ENCODE results near the gene P2RY6. TPM values are rescaled to one million over a fixed set of nuclear protein-coding genes. Genes with fewer than 3 reads are reported as not detected.
"Not testable (repeated sequence)": the region's sequence is repeated elsewhere in the genome, so short reads cannot be mapped to it uniquely, and the experiment has no call there.

Gene P2RY6
- not detected in 2 replicates for total RNA-seq (2014; rRNA removed; shearing (Covaris generic))
- polyA plus RNA-seq (2015; cell fraction: cytosol; rRNA removed): not detected in 2 replicates
- polyA plus RNA-seq (2015; cell fraction: nucleus; rRNA removed): not detected in 2 replicates

- in situ Hi-C loops (cut with HindIII; ENCODE audit: low pct_unique_long_range_greater_than_20kb, low sequenced_read_pairs): no loop called here
- peak; percentile 40 for DNase-seq (ENCODE audit: low read depth, low spot score)
Measured at GRCh38 chr11:73271936-73272679, at the start of gene P2RY6. Gene P2RY6 (plus strand): TSS chr11:73272338. CDS start chr11:73296519, 24,181 bp downstream.

- in situ Hi-C loops (cut with HindIII; ENCODE audit: low pct_unique_long_range_greater_than_20kb, low sequenced_read_pairs): no loop called here
Measured at GRCh38 chr11:73223998-73224730, 48.0 kb upstream of the P2RY6 start.

GRCh38 chr11:73225001-73225686 lies 47.0 kb upstream of the P2RY6 start:
- DNase-seq (ENCODE audit: low read depth, low spot score): no peak
- in situ Hi-C loops (cut with HindIII; ENCODE audit: low pct_unique_long_range_greater_than_20kb, low sequenced_read_pairs): no loop called here

More at GRCh38 chr11:73223998-73224730, 48.0 kb upstream of the P2RY6 start:
- no peak for DNase-seq (ENCODE audit: low read depth, low spot score)

GRCh38 chr11:73225851-73226250 lies 46.3 kb upstream of the P2RY6 start:
- in situ Hi-C loops (cut with HindIII; ENCODE audit: low pct_unique_long_range_greater_than_20kb, low sequenced_read_pairs): no loop called here
- DNase-seq (ENCODE audit: low read depth, low spot score): no peak

GRCh38 chr11:73226297-73227006 lies 45.7 kb upstream of the P2RY6 start:
- no peak for DNase-seq (ENCODE audit: low read depth, low spot score)
- in situ Hi-C loops (cut with HindIII; ENCODE audit: low pct_unique_long_range_greater_than_20kb, low sequenced_read_pairs): no loop called here

- in situ Hi-C loops (cut with HindIII; ENCODE audit: low pct_unique_long_range_greater_than_20kb, low sequenced_read_pairs): no loop called here
- no peak for DNase-seq (ENCODE audit: low read depth, low spot score)
Measured at GRCh38 chr11:73227571-73228211, 44.4 kb upstream of the P2RY6 start.

- no peak for DNase-seq (ENCODE audit: low read depth, low spot score)
- in situ Hi-C loops (cut with HindIII; ENCODE audit: low pct_unique_long_range_greater_than_20kb, low sequenced_read_pairs): no loop called here
Measured at GRCh38 chr11:73228268-73229134, 43.6 kb upstream of the P2RY6 start.

- in situ Hi-C loops (cut with HindIII; ENCODE audit: low pct_unique_long_range_greater_than_20kb, low sequenced_read_pairs): no loop called here
- DNase-seq (ENCODE audit: low read depth, low spot score): no peak
Measured at GRCh38 chr11:73229321-73229895, 42.7 kb upstream of the P2RY6 start.

GRCh38 chr11:73229896-73230875 lies 42.0 kb upstream of the P2RY6 start:
- DNase-seq (ENCODE audit: low read depth, low spot score): no peak
- in situ Hi-C loops (cut with HindIII; ENCODE audit: low pct_unique_long_range_greater_than_20kb, low sequenced_read_pairs): no loop called here

- no peak for DNase-seq (ENCODE audit: low read depth, low spot score)
- in situ Hi-C loops (cut with HindIII; ENCODE audit: low pct_unique_long_range_greater_than_20kb, low sequenced_read_pairs): no loop called here
Measured at GRCh38 chr11:73230931-73231330, 41.2 kb upstream of the P2RY6 start.

GRCh38 chr11:73232487-73232886 lies 39.7 kb upstream of the P2RY6 start:
- in situ Hi-C loops (cut with HindIII; ENCODE audit: low pct_unique_long_range_greater_than_20kb, low sequenced_read_pairs); DNase-seq (ENCODE audit: low read depth, low spot score): not testable (repeated sequence)

- DNase-seq (ENCODE audit: low read depth, low spot score): no peak
- in situ Hi-C loops (cut with HindIII; ENCODE audit: low pct_unique_long_range_greater_than_20kb, low sequenced_read_pairs): no loop called here
Measured at GRCh38 chr11:73233211-73233610, 38.9 kb upstream of the P2RY6 start.

GRCh38 chr11:73233692-73234470 lies 38.3 kb upstream of the P2RY6 start:
- DNase-seq (ENCODE audit: low read depth, low spot score): no peak
- in situ Hi-C loops (cut with HindIII; ENCODE audit: low pct_unique_long_range_greater_than_20kb, low sequenced_read_pairs): no loop called here

- in situ Hi-C loops (cut with HindIII; ENCODE audit: low pct_unique_long_range_greater_than_20kb, low sequenced_read_pairs): no loop called here
Measured at GRCh38 chr11:73234471-73235181, 37.5 kb upstream of the P2RY6 start.

More at GRCh38 chr11:73234471-73235181, 37.5 kb upstream of the P2RY6 start:
- no peak for DNase-seq (ENCODE audit: low read depth, low spot score)
